Stimulated activated CD4-positive, alpha-beta T cell treated with anti-CD3 and anti-CD28 coated beads, Interleukin-2, amount 100 ng/mL, for 4 hours (primary cell): Measurements from ENCODE around the gene ADRM1.

Source experiments
- DNase-seq: peaks from one replicate; pipeline ENCODE4 v3.0.0-alpha.2; 2020; ENCODE audit warnings: low read depth

The ADRM1 gene

DNA sequence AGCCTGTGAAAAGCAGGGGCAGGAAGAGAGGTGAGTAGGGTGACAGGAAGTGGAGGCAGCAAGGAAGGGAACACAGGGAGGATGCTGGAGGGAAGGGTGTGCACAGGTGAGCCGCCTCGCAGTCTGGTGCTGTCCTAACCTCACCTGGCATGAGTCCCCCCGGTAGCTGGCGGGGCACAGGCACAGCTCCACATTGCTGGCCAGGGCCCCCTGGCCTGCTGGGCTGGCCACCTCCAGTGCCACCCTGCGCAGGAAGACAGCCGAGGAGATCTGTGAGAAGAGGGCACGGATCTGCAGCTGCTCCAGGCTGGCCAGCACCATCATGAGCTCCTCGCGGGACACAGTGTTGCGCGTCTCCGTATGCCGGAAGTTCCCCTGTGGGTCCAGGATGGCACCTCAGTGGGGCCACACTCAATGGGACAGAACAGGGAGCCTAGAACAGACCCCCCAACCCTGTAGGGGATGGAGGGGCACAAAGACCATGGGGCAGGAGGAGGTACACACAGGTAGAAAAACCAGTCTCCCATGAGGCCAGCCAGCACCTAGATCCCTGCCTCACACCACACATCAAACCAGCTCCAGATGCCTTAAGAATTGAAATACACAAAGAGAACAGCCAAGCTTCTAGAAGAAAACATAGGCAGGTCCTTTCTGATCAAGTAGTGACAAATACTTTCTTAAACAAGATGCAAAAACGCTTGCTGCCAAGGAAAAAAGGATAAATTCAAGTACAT lies 22.5 kb downstream of the ADRM1 start:
- DNase-seq = no peak

DNA sequence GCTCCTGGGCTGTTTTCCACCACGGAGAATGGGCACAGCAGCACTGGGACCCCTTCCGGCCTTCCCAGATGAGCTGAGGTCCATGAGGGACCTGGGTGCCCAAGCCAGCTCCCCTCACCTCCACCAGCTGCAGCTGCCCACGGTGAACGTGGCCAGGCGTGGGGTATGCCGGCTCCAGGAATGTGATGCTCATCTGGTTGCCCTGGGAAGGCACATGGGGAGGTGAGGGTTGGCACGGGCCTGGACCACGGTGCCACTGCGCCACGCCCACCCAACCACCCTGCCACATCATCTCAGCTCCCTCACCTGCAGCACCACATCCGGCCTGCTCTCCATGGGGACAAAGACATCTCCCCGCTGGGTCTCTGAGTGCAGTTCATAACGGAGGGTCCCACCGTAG lies 23.8 kb downstream of the ADRM1 start:
- DNase-seq = no peak

DNA sequence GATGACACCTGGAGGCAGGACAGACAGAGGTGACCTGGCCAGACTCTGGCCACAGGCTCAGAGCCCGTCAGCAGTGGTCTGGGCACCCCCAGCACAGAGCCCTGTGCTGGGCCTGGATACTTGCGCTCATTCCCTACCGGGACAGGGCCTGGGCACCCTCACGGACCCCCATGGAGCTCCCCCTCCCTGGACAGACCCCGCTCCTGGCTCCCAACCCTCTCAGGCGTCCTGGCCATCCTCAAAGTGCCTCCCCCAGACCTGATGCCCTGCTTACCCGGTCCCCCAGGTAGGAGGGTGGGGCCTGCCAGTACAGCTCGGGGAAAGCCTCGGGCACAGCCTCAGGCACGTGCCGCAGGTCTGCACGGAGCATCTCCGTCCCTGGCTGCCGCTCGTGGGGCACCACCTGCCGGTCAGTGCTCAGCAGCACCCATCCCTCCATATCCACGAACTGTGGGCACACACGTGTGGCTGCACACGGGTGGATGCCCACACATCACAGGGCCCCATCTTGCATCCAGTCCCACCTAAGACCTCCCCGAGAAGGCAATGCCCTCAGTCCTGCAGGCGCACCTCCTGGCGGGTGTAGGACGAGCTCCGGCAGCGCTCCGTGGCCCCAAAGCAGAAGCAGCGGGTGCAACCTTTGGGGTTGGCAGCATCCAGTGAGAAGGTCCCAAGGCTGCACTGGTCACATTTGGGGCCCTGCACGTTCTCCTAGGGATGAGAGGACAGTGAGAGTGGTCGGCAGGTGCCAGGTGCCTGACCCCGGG lies 24.3 kb downstream of the ADRM1 start:
- DNase-seq = no peak

DNA sequence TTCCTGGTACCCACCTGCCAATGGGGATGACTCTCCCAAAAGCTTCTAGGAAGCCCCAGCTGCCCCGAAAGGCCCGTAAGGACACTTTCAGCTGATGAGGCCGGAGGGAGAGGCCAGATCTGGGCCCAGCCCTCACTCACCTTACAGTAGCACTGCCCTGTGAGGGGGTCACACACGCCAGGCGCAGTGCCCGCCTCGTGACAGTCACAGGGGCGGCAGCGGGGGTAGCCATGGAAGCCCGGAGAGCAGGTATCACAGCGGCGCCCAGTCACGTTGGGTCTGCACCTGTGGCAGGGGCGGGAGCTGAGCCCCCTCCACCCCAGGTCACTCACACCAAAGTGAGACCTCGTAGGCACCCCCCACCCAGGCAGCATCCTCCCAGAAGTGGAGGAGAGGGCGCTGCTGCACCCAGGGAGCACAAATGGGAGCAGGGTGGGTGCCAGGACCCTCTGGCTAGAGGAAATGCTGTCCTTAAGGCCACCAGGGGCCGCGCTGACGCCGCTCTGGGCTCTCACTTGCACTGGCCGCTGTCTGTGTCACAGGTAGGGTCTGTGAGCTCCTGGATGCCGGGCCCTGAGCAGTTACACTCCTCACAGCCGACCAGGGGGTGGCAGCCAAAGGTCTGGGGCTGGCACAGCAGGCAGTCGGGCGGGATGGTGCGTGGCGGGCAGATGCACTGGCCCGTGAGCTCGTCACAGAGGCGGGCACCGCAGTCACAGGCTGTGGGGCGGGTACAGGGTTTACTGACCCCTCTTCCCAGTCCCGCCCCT lies 25.1 kb downstream of the ADRM1 start:
- no peak for DNase-seq

DNA sequence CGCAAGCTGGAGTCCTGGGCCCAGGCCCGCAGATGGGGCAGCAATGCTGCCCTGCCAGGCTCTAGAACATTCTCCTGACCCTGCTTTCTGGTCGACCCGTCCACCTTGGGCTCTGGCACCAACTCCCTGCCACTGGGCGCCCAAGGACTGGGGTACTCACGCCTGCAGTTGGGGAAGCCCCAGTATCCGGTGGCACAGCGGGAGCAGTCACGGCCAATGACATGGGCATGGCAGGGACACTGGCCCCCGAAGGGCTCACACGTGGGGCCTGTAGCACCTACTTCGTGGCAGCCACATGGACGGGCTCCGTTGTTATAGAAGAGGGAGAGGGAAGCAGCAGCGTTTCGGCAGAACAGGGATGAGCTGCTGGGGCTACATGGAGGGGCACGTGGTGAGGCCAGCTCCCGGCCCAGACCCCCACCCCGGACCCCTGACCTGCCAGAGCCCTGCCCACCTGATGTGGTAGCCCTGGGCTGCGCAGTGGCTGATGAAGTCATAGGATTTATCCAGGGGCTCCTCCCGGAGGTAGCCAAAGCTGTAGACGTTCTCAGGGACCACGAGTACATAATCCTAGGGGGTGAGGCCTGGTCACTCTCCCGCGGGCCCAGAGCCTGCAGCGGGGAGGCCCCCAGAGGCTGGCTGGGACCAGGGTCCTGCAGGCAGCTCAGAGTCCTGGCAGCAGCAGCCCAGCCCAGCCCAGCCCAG lies 26.0 kb downstream of the ADRM1 start:
- DNase-seq = no peak

DNA sequence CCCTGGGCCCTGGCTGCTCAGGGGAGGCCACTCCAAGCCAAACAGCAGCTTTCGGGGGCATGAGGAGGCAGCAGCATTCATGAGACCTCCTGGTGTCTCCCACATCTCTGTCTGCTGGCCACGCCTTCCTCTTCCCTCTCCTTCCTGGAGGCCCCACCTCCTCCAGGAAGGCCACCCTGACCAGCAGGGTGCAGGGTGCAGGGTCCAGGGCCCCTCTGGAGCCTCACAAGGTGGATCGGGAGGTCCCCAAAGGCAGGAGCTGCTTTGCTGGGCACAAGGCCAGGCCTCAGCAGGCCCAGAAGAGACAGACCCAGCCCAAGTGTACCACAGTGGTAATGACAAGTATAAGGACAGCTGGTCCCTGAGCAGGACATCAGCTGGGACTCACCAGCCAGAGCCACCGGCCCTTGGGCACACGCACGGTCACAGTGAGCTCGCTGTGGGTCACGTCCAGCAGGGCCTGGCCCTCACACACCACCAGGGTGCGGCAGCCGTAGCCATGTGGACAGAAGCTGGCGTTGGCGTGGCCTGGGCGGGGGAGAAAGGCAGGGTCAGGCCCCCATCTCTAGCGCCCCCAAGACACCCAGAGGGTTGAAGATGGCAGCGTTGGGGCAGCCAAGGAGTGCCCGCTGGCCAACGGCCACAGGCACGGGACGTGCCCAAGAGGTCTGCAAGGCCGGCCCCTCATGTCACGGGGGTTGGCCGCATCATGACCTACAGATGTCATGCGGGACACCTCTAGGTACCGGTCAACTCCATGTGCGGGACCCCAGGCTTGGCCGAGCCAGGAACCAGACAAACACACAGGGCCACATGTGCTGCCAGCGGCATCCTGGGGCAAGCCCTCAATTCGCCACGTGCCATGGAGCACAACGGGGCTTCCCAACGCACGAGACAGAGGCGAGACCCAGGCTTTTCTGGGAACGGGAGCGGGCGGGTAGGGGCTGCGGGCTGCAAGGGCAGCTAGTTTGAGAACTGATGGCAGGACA lies 26.9 kb downstream of the ADRM1 start:
- no peak for DNase-seq

DNA sequence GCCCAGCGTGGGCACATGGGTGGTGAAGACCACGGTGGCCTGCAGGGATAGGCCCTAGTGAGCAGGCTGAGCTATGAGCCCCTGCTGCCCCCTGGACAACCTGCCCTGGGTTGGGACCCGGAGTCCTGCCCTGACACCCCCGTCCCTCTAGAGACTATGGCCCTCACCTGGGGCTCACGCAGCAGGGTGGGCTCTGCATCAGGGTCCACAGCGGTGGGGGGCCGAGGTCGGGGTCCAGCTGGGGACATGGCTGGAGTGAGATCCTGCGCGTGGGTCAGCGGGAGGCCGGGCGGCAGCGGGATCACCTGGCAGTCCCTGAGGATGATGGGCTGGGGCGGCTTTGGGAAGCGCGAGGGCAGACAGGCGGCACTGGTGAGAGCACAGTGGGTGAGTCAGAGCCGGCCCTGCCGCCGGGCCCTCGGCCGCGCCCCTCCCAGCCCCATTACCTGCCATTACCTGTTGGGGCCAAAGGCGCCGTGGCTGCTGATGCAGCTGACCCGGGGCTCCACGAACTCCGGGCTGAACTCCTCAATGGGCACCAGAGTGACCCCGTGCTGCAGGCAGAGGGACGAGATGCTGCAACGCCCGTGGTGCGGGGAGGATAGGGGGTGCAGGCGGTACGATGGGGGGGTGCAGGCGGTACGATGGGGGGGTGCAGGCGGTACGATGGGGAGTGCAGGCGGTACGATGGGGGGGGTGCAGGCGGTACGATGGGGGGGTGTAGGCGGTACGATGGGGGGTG lies 27.9 kb downstream of the ADRM1 start:
- DNase-seq = no peak

DNA sequence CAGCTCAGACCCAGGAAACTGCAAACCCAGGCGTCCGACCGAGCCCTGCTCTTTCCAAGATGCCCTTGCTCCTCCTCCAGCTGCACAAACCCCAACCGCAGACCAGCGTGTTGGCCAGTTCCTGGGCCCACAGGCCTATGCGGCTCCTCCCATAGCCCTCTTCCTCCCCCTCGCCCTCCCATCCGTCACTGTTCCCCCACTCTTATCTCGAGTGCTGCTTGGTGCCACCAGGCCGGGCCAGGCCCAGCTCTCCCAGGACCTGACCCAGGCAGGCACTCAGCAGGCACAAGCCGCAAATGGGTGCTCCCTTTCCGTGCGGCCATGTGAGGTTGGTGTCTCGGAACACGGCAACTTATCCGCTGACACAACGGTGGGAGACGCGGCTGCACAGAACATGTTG lies 28.6 kb downstream of the ADRM1 start:
- DNase-seq = no peak

DNA sequence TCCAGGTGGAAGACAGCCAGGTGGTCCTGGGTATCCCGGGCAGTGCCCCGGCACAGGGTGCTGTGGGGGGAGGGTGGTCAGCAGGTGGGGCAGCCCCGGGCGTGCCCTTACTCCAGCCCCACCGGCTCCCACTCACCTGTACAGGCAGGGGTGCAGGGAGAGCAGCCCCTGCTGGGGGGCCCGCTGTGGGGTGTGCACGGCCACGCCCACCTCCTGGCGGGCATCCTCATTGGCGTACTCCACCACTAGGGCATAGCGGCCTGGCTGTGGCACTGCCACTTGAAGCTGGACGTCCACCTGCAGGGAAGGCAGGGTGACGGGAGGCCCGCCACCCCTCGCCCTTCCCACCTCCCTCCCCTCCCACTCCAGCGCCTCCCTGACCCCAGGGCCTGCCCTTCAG lies 29.6 kb downstream of the ADRM1 start:
- DNase-seq = no peak

DNA sequence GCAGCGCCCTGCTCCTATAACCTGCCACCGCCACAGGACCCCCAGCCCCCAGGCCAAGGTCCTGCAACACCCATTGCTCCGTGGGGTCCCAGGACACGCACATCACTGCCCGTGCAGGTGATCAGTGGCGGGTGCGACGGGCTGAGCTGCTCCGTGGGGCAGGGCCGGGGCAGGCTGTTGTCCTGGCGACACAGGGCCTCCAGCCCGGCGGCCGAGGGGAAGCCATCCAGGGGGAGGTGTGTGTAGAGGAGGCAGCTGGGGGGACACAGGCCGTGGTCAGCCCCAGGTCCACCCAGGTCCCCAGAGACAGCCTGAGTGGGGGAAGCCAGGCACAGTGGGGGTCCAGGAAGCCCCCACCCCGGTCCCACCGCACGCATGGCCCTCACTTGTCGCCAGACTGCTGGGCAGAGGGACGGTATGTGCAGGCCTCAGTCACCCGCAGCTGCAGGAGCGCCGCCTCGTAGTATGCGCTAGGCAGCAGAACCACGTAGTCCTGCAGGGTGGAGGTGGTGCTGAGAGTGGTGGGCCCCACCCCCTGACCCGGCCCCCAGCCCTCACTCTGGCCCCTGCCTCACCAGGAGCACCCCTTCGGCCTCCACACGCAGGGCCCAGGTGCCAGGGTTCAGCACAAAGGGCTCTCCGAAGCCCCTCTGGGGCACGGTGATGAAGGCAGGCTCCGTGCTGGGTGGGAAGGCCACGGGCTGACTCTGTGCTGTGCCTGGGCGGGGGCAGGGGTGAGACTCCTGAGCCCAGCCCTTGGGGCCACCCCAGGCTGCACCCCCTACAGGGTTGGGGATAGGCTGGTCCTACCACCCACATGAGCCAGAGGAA lies 30.4 kb downstream of the ADRM1 start:
- no peak for DNase-seq

DNA sequence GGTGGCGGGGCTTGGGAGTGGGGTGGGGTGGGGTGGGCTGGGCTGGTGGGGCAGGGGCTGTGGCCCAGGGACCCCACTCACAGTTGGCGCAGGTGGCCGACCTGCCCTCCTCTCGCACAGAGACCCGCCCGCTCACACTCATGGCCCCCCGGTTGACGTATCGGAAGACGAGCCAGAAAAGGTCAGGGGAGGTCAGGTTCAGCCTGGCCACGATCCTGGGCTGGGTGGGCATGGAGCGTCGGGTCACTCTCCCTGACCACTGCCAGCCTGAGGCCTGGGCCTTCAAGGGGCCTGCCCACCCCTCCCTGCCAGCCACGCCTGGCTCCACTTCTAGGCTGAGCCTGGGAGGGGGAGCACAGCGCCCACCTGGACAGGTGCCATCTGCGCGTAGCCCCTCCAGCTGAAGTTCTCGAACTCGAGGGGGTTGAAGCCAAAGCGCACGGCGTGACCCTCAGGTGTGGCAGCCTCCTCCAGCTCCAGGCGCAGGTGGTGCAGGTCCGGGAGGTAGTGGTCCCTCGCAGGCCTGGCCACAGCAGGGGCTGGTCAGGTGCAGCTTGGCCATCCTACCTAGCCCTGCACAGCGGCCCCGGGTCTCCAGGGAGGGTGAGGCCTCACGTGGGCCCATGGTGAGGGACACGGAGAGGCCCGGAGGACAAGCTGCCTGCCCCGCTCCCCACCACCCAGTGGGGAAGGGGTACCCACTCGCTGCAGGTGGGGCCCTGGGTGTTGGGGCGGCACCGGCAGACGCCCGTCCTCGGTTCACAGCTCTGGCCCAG lies 31.2 kb downstream of the ADRM1 start:
- no peak for DNase-seq

DNA sequence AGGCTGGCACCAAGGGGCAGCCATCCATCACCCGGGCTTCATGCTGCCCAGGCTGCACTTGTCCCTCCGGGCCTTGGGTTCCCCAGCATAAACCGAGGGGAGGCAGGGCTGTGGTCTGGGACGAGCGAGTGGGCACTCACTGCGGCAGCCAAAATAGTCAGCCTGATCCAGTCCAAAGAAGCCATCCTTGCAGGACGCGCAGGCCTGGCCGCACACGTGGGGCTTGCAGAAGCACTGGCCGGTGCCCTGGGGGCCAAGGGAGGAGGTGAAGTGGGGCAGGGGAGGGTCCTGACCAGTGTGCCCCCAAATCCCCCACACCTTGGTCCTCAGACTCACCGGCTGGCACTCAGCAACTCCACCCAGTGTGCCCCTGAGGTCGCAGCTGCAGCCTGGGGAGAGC lies 32.1 kb downstream of the ADRM1 start:
- DNase-seq = no peak

DNA sequence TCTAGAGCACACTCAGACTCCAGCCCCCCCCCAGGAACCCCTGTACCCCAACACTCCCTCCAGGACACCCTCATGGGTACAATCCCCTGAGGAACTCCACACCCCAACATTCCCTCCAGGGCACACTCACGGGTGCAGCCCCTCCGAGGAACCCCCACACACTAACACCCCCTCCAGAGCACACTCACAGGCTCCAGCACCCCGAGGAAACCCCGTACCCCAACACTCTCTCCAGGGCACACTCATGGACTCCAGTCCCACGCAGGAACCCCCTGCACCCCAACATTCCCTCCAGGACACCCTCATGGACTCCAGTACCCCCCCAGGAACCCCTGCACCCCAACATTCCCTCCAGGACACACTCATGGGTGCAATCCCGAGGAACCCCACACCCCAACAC lies 32.7 kb downstream of the ADRM1 start:
- no peak for DNase-seq

DNA sequence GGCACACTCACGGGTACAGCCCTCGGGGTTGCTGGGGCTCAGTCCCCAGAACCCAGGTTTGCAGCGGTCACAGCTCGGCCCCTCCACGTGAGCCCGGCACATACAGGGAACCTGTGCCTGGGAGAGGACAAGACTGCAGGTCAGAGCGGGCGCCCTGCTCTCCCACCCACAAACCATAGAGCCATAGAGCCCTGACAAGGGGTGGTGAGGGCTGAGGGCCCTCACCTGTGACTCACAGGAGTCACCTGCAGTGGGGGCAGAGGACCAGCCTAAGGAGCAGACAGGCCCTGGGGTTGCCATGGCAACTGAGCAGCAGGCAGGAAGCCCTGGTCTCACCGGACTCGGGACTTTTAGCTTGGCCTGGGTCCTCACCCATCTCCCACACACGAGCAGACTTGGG lies 33.5 kb downstream of the ADRM1 start:
- DNase-seq = no peak

DNA sequence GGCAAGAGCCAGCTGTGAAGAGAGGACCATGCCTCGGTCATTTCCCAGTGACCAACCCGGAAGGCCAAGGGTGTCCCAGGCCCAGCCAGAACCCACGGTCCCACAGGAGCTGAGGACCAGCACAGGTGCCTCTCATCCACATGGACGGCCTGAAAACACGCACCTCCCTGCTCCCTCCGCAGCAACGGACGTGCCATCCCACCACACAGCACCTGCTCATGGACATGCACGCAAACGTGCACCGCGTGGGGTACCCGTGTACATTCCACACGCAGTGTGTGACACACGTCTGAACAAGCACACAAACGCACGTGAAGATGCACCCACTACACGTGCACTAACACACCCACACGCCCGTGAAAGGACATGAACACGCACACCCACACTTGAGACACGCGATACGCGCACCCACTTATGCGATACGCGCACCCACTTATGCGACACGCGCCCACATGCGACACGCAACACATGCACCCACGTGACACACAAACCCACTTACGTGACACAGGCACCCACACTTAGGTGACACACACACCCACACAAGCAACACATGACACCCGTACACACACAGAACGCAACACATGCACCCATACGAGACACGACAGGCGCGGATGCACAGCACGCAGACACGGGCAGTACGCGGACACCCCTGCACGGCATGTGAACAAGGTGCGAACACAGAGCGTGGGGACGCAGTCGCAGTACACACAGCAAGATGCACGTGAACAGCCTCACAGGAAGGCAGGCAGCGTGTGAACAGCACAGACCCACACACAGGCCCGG lies 34.2 kb downstream of the ADRM1 start:
- DNase-seq = no peak

DNA sequence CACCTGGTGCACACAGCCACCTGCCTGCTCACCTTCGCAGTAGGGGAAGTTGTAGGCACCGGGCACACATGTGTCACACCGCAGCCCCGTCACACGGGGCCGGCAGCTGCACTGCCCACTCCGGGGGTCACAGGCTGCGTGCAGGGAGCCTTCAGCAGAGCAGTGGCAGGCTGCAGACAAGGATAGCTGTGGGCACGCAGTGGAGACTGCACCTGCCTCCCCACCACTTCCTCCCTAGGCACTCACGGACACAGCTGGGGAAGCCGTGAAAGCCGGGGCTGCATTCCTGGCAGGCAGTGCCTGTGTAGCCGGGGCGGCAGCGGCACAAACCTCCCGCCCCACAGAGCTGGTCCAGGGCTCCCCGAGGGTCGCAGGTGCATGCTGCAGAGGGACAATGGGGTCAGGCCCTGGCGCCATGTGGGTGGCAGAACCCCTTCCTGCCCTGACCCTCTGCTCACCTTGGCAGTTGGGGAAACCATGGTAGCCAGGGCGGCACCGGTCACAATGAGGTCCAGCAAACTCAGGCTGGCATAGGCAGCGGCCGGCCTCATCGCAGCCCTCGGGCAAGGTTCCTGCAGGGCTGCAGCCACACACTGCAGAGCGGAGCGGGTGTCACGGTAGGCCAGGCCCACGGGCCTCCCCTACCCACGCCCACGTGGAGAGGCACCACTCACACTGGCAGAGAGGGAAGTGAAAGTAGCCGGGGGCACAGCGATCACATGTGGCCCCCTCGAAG lies 34.9 kb downstream of the ADRM1 start:
- no peak for DNase-seq

DNA sequence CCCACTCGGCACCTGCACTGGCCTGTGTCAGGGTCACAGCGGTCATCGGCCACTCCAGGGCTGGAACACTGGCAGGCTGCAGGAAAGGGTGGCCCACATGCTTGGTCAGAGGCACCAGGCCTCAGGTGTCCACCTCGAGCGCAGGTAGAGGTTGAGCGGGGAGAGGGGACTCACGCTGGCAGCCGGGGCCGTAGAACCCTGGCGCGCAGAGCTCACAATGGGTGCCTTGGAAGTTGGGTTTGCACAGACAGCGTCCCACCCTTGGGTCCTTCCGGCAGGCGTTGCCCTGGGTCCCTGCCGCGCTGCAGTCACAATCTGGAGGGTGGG lies 35.5 kb downstream of the ADRM1 start:
- DNase-seq = no peak
